HG03439 (cell line): ENCODE results near the gene CLDN34.

Experiments used
- ATAC-seq: cut with Tn5 transposase; IDR thresholded peaks from one replicate; pipeline ENCODE4 v1.9.1; 2021; ENCODE audit warnings: mild to moderate bottlenecking, moderate library complexity; ENCODE audit not compliant: unreplicated experiment

The CLDN34 gene

GRCh38 chrX:9966775-9967408, at the start of gene CLDN34:
Gene CLDN34 (plus strand): TSS chrX:9967358. CDS start chrX:9967358, 0 bp downstream.
- ATAC-seq, result no peak

GRCh38 chrX:9917861-9918260, 49.3 kb upstream of the CLDN34 start:
- no peak for ATAC-seq

GRCh38 chrX:9919632-9920172, 47.5 kb upstream of the CLDN34 start:
- no peak for ATAC-seq

- no peak for ATAC-seq
Observed at GRCh38 chrX:9921407-9921806, 45.8 kb upstream of the CLDN34 start.

GRCh38 chrX:9923357-9923756, 43.8 kb upstream of the CLDN34 start:
- ATAC-seq, result no peak

- no peak for ATAC-seq
Observed at GRCh38 chrX:9926002-9926401, 41.2 kb upstream of the CLDN34 start.

- ATAC-seq, result no peak
Observed at GRCh38 chrX:9927698-9928482, 39.3 kb upstream of the CLDN34 start.

- no peak for ATAC-seq
Observed at GRCh38 chrX:9935436-9935835, 31.7 kb upstream of the CLDN34 start.

GRCh38 chrX:9937761-9938160, 29.4 kb upstream of the CLDN34 start:
- no peak for ATAC-seq

GRCh38 chrX:9938516-9938915, 28.6 kb upstream of the CLDN34 start:
- ATAC-seq, result no peak

- no peak for ATAC-seq
Observed at GRCh38 chrX:9940421-9940820, 26.7 kb upstream of the CLDN34 start.

- peak; percentile 95 for ATAC-seq
Observed at GRCh38 chrX:9942086-9942485, 25.1 kb upstream of the CLDN34 start.

- no peak for ATAC-seq
Observed at GRCh38 chrX:9943420-9943819, 23.7 kb upstream of the CLDN34 start.

GRCh38 chrX:9947131-9947794, 19.9 kb upstream of the CLDN34 start:
- ATAC-seq, result no peak

- ATAC-seq, result no peak
Observed at GRCh38 chrX:9948406-9948805, 18.8 kb upstream of the CLDN34 start.

- ATAC-seq, result no peak
Observed at GRCh38 chrX:9952300-9952699, 14.9 kb upstream of the CLDN34 start.

- ATAC-seq, result no peak
Observed at GRCh38 chrX:9953396-9953795, 13.8 kb upstream of the CLDN34 start.

GRCh38 chrX:9955506-9955905, 11.7 kb upstream of the CLDN34 start:
- no peak for ATAC-seq

GRCh38 chrX:9957743-9958142, 9.4 kb upstream of the CLDN34 start:
- no peak for ATAC-seq

GRCh38 chrX:9958183-9958582, 9.0 kb upstream of the CLDN34 start:
- no peak for ATAC-seq

GRCh38 chrX:9961750-9962149, 5.4 kb upstream of the CLDN34 start:
- no peak for ATAC-seq

GRCh38 chrX:9977635-9978034, 10.5 kb downstream of the CLDN34 start:
- ATAC-seq, result no peak
